AML-193 (cell line): ENCODE results near the gene VPS33A.
"Not testable (repeated sequence)": the region's sequence is repeated elsewhere in the genome, so short reads cannot be mapped to it uniquely, and the experiment has no call there.

ENCODE experiments used
- DNase-seq, 2 experiments: peaks; one replicate each; lab custom pipeline; 2025; lab: John Stamatoyannopoulos, UW

Gene VPS33A

GRCh38 chr12:122204167-122205052 is 61.9 kb downstream of the VPS33A start:
- DNase-seq, result no peak

- DNase-seq, result no peak
These were observed 62.8 kb downstream of the VPS33A start, which contains the start of gene B3GNT4 for GRCh38 chr12:122203301-122204166. TSS of gene B3GNT4 (plus strand) at chr12:122203709. CDS start at chr12:122204619, 910 bp downstream.

- DNase-seq, result not testable (repeated sequence)
These were observed 63.5 kb downstream of the VPS33A start for GRCh38 chr12:122202811-122203210.

GRCh38 chr12:122202017-122202416 is 64.3 kb downstream of the VPS33A start:
- DNase-seq, result no peak

GRCh38 chr12:122201381-122201780 is 64.9 kb downstream of the VPS33A start:
- DNase-seq, result no peak

- no peak for DNase-seq
These were observed 65.6 kb downstream of the VPS33A start for GRCh38 chr12:122200541-122201175.

- DNase-seq, result no peak
These were observed 66.6 kb downstream of the VPS33A start for GRCh38 chr12:122199484-122200355.

- no peak for DNase-seq
These were observed 68.7 kb downstream of the VPS33A start for GRCh38 chr12:122197612-122197966.

GRCh38 chr12:122195405-122195804 is 70.9 kb downstream of the VPS33A start:
- no peak for DNase-seq

GRCh38 chr12:122194804-122195203 is 71.5 kb downstream of the VPS33A start:
- DNase-seq, result no peak

GRCh38 chr12:122192441-122192840 is 73.9 kb downstream of the VPS33A start:
- no peak for DNase-seq

- peak; percentile 24 to 46 for DNase-seq
These were observed 75.2 kb downstream of the VPS33A start for GRCh38 chr12:122190842-122191668.

- no peak for DNase-seq
These were observed 76.4 kb downstream of the VPS33A start for GRCh38 chr12:122189626-122190475.

GRCh38 chr12:122187466-122187865 is 78.8 kb downstream of the VPS33A start:
- DNase-seq, result no peak

- DNase-seq, result no peak
These were observed 80.7 kb downstream of the VPS33A start for GRCh38 chr12:122185494-122186082.

- no peak for DNase-seq
These were observed 81.2 kb downstream of the VPS33A start for GRCh38 chr12:122185079-122185478.

GRCh38 chr12:122184517-122184916 is 81.8 kb downstream of the VPS33A start:
- DNase-seq, result no peak

- DNase-seq, result no peak
These were observed 82.7 kb downstream of the VPS33A start for GRCh38 chr12:122183588-122183940.
